ENCODE measurements around the gene IMP3. TPM values are rescaled to one million over a fixed set of nuclear protein-coding genes. Genes with fewer than 3 reads are reported as not detected.

The IMP3 gene
- total RNA-seq, 1 donor from 2014 or later, result 73.9 TPM

DNA sequence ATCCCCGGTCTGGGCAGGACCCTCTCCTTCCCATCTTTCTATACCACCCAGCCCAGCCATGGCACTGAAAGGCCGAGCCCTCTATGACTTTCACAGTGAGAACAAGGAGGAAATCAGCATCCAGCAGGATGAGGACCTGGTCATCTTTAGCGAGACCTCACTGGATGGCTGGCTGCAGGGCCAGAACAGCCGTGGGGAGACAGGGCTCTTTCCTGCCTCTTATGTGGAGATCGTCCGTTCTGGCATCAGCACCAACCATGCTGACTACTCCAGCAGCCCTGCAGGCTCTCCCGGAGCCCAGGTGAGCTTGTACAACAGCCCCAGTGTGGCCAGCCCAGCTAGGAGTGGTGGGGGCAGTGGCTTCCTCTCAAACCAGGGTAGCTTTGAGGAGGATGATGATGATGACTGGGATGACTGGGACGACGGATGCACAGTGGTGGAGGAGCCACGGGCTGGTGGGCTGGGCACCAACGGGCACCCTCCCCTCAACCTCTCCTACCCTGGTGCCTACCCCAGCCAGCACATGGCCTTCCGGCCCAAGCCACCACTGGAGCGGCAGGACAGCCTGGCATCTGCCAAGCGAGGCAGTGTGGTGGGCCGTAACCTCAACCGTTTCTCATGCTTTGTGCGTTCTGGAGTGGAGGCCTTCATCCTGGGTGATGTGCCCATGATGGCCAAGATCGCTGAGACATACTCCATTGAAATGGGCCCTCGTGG, 9.2 kb upstream of the IMP3 start:
- H3K4me3 ChIP-seq (ENCODE audit: low read depth, low read length), result peak overlapping the region; percentile 93
- TF ChIP-seq, protein P1, sequence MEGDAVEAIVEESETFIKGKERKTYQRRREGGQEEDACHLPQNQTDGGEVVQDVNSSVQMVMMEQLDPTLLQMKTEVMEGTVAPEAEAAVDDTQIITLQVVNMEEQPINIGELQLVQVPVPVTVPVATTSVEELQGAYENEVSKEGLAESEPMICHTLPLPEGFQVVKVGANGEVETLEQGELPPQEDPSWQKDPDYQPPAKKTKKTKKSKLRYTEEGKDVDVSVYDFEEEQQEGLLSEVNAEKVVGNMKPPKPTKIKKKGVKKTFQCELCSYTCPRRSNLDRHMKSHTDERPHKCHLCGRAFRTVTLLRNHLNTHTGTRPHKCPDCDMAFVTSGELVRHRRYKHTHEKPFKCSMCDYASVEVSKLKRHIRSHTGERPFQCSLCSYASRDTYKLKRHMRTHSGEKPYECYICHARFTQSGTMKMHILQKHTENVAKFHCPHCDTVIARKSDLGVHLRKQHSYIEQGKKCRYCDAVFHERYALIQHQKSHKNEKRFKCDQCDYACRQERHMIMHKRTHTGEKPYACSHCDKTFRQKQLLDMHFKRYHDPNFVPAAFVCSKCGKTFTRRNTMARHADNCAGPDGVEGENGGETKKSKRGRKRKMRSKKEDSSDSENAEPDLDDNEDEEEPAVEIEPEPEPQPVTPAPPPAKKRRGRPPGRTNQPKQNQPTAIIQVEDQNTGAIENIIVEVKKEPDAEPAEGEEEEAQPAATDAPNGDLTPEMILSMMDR (conservative IDR thresholded peaks at IDR 0.05; ENCODE audit: low read depth, low read length), result no peak
- no peak for DNase-seq (ENCODE audit: low read depth)

DNA sequence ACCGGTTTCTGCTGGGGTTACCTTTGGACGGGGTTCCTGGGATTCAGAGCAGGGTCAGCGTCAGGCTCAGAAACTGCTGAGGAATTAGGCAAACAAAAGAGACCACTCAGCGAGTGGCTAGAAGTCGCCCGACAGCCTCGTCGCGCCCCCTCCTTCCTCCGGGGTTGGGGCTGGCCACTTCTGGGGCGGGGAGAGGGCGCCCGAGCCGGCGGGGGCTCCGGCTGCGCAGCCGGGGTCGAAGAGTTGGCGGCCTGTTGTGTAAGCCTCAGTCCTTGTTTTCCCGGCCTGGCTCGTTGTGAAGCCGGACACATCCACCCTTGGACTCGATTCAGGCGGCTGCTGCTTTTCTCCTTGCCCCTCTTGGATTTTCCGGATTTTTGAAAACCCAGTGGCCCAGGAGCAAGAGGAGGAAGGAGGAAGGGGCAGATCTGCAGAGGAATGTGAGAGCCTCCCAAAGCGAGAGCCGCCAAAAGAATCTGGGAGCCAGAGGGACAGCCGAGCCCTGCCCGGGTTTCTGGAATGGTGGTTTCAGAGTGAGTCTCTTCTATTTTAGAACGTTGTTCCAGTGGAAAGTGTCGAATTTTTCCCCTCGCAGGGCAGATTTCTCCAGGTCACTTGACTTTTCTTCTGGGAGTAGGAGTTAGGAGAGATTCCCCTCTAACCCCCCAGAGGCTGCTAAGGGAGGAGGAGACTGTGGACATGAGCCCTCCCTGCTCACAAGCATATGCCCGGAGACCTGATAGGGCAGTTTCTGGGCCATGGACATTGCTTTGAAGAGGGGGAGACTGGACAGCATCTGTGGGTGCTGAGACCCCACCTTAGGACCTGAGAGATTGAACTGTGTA, 8.4 kb upstream of the IMP3 start:
- peak overlapping the region; percentile 93 for H3K4me3 ChIP-seq (ENCODE audit: low read depth, low read length)
- DNase-seq (ENCODE audit: low read depth), result no peak
- TF ChIP-seq, protein P1 (conservative IDR thresholded peaks at IDR 0.05; ENCODE audit: low read depth, low read length), result no peak

DNA sequence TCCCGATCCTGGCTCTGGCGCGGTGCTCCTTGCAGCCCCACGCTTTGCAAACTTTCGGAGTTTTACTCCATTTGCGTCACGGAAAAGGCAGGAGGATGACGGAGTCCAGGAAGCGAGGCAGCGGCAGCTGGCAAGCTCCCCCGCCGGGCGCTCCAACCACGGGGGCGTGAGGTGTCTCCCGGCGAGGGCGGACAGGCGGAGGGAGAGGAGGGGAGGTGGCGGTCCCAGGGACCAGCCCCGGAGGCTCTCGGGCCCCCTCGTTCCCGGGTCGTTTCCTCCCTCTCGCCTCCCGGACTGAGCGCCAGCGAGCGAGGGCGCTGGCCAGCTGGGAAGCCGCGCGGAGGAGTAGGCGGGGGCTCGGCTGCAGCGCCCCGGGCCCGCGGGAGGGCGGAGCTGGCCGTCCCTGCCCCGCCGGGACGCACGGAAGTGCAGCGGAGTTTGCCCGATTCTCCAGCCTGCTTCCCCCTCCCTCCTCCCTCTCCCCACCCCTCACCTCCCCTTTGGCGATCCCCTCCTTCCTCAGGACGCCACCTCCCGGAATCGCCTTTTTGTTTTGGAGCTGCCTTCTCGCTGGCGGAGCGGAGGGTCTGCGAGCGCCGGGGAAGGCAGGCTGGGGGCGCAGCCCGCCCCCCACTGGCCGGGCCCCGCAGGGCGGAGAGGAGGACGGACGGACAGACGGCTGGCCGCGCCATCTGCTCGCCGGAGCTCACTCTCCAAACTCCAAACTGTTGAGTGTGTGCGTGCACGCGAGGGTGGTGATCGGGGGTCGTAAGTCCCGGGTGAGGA, 7.5 kb upstream of the IMP3 start, which contains the start of gene SNX33:
Gene SNX33, plus strand, starts transcription at position 543 of the 786 bp plus-strand sequence. CDS start 1,191 bp downstream, outside the sequence.
- H3K4me3 ChIP-seq (ENCODE audit: low read depth, low read length), result peak within 1 kb of the TSS; percentile 93
- TF ChIP-seq, protein P1 (conservative IDR thresholded peaks at IDR 0.05; ENCODE audit: low read depth, low read length), result peak; percentile 59
- DNase-seq (ENCODE audit: low read depth), result no peak

DNA sequence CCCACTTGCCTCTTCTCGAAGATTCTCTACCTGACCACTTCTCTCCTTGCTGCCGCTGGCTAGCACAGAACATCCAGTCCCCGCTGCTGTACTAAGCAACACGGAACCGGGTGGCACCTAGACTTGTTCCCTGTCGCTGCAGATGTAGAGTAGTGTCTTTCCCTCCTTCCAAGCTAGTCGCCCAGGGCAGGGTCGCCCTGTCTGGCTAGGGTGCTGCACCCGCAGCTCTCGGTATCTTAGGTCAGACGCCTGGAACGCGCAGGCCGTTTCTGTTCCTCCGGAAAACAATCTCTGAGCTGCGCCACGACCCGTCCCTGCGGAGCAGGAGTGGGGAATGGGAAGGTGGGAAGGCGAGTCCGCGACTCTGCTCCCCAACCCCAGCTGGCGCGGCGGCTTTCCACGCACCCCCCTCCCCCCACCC, 6.9 kb upstream of the IMP3 start:
- TF ChIP-seq, protein P1 (conservative IDR thresholded peaks at IDR 0.05; ENCODE audit: low read depth, low read length), result no peak
- H3K4me3 ChIP-seq (ENCODE audit: low read depth, low read length), result peak overlapping the region; percentile 93
- no peak for DNase-seq (ENCODE audit: low read depth)

DNA sequence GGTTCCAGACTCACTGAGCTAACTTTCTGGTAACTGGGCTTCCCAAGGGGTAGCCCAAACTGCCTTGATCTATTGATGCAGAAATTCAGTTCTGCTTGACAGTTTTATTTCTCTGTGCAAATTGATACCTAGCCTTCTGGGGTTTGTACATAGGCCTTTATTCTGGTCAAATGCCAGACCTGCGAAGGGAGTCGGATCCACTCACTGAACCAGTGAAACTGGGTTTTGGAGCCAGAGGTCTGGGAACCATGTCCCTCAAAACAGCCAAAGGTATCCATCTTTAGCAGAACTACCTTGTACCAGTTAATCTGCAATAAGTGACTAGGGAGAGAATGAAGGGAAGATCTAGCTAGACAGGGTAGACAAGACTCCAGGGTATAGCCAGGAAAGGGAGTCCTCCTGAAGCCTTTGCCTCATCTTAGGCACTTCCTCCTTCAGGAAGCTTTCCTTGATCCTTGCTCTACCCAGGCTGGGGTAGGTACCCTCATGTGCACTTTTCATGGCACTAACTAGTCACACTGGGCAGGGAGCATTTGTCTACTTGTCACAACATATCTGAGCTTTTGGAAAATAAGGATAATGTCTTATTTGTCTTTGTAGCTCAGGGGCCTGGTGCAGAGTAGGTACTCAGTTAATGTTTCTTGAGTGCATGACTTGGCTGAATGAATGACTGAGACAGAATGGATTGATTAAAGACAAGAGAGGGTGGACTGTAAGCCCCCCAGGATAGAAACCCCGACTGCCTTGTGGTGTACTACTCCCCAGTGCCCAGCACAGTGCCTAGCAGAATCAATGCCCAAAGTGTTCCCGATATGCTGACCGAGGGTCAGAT, 6.3 kb upstream of the IMP3 start:
- DNase-seq (ENCODE audit: low read depth), result no peak
- TF ChIP-seq, protein P1 (conservative IDR thresholded peaks at IDR 0.05; ENCODE audit: low read depth, low read length), result no peak

DNA sequence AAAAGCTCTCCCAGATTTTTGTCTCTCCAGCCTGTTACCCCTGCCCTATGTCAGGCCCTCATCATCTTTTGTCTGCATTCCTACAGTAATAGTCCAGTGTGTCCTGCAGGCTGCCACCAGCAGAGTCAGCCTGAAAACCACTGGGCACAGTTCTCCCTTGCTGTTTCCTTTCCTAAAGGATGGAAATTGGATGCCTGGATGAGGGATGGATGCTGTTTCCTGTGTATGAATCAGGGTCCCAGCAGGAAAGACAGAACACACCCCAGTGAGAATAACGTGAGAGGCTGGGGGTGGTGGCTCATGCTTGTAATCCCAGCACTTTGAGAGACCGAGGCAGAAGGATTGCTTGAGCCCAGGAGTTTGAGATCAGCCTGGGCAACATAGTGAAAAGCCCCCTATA, 4.4 kb upstream of the IMP3 start:
- H3K4me3 ChIP-seq (ENCODE audit: low read depth, low read length), result no peak overlapping the region
- TF ChIP-seq, protein P1 (conservative IDR thresholded peaks at IDR 0.05; ENCODE audit: low read depth, low read length), result no peak
- DNase-seq (ENCODE audit: low read depth), result no peak

More for the DNA sequence above, 6.3 kb upstream of the IMP3 start:
- peak overlapping the region; percentile 93 for H3K4me3 ChIP-seq (ENCODE audit: low read depth, low read length)

Measured in epithelial cell of proximal tubule (primary cell).